COLO829 (cell line): Measurements from ENCODE around the gene TCP1.
"Not testable (repeated sequence)": the region's sequence is repeated elsewhere in the genome, so short reads cannot be mapped to it uniquely, and the experiment has no call there.

Source experiments
- DNase-seq: peaks from one replicate; pipeline ENCODE4 v3.0.0; 2012; ENCODE audit warnings: low spot score

The TCP1 gene

DNA sequence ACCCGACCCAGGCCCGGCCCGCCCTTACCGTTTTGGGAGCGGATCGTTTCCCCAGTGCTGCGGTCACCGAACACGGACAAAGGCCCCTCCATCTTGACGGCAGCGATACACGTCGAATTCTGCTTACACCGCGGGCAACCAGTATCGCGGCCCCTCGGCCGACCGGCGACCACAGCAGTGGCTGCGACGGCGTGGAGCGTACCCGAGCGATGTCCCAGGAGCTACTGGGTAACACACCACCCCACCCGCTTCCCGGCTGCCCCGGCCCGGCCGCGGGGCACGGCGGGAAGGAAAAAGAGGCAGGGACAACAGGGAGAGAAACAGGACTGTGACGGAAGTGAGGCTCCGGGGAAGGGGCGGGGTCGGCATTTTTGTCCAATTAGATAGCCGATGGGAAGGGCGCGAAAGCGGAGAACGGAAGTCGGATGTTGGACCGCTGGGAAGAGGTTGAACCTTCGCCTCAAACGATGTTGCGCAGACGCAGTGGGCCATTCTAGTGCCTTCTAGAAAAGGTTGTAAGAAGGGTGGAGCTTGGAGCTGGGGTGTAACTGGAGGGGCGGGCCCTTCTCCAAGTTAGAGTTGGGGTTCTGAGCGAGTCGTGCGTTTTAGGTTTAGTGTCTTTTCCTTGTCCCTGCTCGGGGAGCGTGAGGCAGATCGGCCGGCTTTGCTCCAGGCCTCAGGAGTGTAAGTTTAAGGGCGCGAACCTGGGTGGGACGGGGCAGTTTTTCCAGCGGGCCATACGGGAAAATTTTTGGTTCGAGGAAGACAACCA lies at the start of gene TCP1:
TSS of gene TCP1 (minus strand) at position 226 of the 772 bp plus-strand sequence. CDS start at position 92, 134 bp downstream.
- DNase-seq: peak; percentile 99

GRCh38 chr6:159838020-159838744 lies 48.8 kb upstream of the TCP1 start:
- DNase-seq: no peak

- DNase-seq: no peak
These were observed 48.1 kb upstream of the TCP1 start for GRCh38 chr6:159837511-159837910.

GRCh38 chr6:159836718-159837490 lies 47.5 kb upstream of the TCP1 start:
- no peak for DNase-seq

GRCh38 chr6:159833997-159834603 lies 44.7 kb upstream of the TCP1 start:
- no peak for DNase-seq

GRCh38 chr6:159833556-159833955 lies 44.2 kb upstream of the TCP1 start:
- no peak for DNase-seq

- no peak for DNase-seq
These were observed 43.5 kb upstream of the TCP1 start for GRCh38 chr6:159832946-159833345.

DNA sequence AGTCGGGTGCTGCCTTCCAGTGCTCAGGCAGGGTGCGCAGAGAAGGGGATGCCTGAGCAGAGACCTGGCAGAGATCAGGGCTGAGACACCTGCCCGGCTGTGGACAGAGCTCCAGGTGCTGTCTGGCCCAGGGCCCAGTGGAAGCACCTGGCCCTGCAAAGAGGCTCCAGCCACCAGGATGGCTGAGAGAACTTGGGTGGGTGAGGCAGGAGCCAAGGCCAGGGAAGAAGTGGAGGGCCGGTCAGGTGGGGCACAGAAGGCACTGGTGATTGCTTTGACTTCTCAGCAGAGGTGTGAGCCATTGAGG lies 41.9 kb upstream of the TCP1 start:
- no peak for DNase-seq

DNA sequence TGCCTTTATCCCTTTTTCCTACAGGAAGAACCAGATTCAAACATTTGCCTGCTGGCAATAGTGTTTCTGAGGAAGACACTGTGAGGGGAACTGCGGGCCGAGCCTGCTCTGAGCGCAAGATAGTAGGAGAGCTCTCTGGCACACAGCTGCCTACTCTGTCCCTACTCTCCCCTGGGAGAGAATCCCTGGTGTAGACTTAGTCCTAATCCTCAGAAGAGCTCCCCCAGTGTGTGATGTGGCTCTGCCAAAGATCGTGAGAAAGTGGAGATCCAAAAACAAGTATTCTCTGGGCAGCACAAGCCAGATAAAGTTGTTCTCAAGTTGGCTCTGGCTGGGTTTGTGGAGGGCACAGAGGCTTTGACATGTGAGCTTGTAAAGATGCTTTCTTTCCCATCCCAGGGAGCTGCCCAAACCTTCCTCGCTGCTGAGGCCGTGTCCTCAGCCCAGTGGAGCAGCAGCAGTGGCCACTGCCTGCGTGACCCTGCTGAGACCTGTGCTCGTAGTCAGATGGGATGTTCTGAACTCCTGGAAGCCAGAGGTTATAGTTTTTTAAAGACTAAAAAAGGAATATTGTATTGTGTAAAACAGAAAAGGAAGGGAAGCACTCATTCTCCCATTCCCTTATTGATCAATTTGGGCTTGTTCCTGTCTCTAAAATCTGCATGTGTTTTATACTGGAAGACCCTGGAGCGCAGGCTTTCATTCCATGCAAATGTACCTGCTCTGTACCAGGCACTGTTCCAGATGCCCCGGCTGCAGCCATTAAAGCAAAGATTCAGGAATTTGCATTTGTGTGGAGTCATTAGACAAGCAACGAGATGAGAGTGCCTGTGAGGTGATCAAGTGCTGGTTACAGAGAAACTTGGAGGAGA lies 41.3 kb upstream of the TCP1 start:
- DNase-seq: no peak

GRCh38 chr6:159829526-159829925 lies 40.1 kb upstream of the TCP1 start:
- DNase-seq: no peak

- DNase-seq: no peak
These were observed 38.7 kb upstream of the TCP1 start for GRCh38 chr6:159828074-159828473.

- DNase-seq: no peak
These were observed 37.7 kb upstream of the TCP1 start for GRCh38 chr6:159826968-159827647.

DNA sequence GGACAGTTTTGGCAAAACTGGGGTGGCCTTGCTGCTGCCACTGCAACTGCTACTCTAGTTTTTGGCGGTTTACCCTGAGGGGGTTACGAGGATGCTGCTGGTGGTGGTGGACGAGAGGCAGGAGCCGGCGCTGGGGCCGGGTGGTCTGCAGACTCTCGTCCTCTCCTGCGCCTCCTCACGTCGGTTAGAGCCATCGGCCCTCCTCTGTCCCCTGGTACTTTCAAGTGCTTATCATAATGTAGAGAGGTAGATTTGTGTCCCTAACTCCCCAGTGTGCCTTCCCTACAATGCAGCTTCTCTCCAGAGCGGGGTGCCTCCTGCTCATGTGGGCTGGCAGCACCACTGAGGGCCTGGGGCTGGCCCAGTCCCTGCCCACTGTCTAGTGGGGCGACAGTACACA lies 36.6 kb upstream of the TCP1 start:
- DNase-seq: no peak

- DNase-seq: not testable (repeated sequence)
These were observed 35.3 kb upstream of the TCP1 start for GRCh38 chr6:159824690-159825089.

GRCh38 chr6:159823953-159824352 lies 34.6 kb upstream of the TCP1 start:
- DNase-seq: no peak

DNA sequence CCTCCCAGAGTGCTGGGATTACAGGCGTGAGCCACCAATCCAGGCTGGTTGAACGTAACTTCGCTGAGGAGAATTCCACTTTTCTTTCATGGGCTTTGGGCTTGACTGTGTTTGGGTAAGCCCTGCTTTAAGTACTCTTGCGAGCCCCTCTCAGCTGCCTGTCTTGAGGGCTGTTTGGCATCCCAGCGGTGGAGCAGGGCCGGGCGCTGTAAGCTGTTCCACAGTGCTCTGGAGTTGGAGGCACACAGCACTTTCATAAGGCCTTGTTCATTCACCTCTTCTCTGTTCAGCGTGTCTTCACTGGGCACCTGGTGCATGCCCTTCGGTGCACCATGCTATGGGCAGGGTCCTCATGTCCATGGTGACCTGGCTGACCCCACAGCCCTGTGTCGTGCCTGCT lies 32.3 kb upstream of the TCP1 start:
- DNase-seq: no peak

GRCh38 chr6:159821122-159821521 lies 31.7 kb upstream of the TCP1 start:
- DNase-seq: no peak

DNA sequence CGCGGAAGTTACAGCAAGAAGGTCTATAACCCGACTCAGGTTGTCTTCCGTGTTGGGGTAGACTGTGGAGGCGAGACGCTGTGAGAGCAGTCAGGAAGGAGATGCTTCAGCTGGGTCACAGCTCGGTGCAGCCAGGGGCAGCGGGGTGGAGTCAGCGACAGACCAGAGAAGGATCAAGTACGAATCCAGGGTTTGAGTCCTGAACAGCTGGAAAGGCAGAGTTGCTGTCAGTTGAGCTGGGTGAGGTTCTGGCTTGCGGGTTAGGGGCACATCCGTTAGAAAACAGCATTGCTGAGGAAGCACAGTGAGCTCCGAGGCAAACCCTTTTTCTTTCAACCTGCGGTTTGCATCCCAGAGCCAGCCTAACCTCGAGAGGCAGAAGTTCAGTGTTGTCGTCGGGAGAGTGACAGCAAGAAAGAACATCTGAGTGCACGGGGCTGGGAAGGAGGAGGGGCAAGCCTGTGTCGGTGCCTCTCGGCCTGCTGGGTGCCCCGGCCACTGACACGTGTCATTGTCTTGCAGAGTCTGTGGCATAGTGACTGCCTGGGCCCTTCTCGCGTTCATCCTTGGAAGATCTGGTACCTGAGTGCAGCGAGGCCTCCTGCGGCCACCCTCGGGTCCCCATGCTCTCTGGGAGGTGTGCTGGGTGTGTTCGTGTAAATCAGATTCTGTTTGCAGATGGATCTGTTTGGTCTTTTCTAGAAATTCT lies 30.7 kb upstream of the TCP1 start:
- DNase-seq: no peak

DNA sequence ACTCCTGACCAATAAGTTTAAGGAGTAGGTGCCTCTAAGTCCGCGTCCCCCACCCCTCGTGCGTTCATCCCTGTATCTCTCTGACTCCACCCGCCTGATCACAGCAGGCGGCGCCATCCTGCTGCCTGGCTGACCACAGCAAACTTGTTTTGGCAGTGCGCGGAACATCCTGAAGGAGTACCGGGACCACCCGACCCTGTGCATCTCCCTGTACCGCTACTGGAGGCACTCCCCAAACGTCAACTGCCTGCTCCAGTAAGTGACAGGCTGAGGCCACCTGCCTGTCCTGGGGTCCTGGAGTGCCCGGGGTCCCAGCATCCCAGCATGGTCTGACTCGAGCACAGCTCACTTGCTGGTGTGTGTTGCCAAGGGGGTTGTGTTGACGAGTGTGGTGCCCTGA lies 29.7 kb upstream of the TCP1 start:
- DNase-seq: no peak
